Astrocyte of the spinal cord (primary cell): ENCODE measurements around the gene CACNA1I.

Experiments used
- DNase-seq: peaks from one replicate; pipeline ENCODE4 v3.0.0; 2011; ENCODE audit warnings: low read depth, low spot score
- H3K4me3 ChIP-seq: 2 replicates; pipeline ENCODE4 v1.5.1; 2011; ENCODE audit warnings: low read depth, mild to moderate bottlenecking, low read length, moderate library complexity
- CTCF ChIP-seq: IDR thresholded peaks from 2 replicates; pipeline ENCODE4 v1.5.1; 2012; ENCODE audit warnings: low read depth, mild to moderate bottlenecking, low read length, inconsistent platforms
- in situ Hi-C: cut with HindIII; loops from 2 replicates; pipeline ENCODE4 v1.10.0; 2017; ENCODE audit warnings: low sequenced_read_pairs

CACNA1I gene

DNA sequence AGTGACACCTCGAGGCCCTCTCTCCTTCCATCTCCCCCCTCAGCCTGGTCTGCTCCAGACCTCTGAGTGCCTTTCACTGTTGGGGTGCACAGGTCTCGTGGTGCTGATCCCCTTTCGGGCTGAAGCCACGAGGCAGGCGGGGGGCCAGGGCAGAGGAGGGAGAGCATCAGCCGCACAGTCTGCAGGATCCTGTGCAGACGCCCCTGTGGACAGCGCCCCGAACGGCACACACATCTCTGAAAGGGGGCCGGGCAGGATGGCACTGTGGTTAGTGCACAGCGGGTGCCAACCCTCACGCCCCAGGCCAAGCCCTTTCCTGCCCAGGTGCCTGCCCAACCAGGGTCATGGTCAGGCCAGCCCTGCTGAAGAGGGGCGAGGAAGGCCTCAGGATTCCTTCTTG is 56.7 kb downstream of the CACNA1I start:
- in situ Hi-C loops: no loop called here
- H3K4me3 ChIP-seq: no peak overlapping the region
- DNase-seq: no peak
- TF ChIP-seq CTCF: no peak

DNA sequence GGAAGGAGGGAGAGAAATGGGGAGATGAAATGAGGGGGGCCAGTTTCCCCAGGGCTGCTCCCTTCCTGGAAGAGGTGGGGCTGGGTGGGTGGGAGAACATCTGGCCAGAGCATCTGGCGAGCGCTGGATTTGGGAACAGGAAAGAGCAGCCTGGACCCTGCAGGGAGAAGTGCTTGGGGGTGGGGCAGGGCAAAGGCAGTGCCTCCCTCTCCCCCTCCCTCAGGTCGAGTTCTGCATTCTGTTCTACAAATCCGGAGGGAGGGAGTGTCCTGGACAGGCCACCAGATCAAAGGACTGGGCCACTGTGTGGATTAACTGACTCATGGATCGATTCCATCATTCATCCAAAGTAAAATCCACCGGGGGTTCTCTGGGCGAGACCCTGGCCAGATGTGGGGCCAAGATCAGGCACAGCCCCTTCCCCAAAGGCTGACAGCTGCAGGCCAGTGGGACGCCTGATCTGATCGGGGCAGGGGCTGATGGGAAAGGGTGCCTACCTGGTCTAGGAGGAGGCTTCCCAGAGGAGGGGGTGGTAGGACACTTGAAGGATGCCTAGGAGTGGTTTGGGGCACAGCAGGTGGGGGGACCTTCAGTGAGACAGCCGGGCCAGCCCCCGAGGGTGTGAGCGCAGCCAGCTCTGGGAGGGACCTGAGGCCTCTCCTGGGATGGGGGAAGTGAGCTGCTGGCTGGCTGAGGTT is 57.5 kb downstream of the CACNA1I start:
- DNase-seq: no peak
- TF ChIP-seq CTCF: no peak
- H3K4me3 ChIP-seq: no peak overlapping the region
- in situ Hi-C loops: no loop called here

DNA sequence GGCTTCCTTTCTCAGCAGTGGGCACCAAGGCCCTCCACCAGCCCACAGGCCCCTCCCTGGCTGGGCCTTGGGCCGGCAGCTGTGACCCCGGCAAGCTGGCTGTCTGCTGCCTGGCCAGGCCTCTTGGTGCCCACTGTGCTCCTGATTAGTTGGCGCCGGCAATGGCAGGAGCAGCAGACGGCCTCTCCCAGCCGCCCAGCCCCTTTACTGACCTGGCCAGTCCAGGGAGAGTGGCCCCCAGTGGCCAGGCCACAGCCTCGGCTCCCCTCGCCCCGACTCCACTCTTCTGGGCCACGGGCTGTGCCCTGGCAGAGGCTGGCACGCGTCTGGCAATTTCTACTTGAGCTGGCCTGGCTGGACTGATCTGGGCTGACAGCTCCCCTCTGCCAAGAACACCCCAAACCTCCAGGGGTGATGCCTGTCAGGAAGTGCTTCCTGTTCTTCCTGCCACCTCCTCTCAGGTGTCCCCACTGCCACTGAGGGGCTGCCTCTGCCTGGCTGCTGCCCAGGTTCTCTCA is 58.1 kb downstream of the CACNA1I start:
- no peak overlapping the region for H3K4me3 ChIP-seq
- DNase-seq: no peak
- TF ChIP-seq CTCF: no peak
- in situ Hi-C loops: no loop called here

DNA sequence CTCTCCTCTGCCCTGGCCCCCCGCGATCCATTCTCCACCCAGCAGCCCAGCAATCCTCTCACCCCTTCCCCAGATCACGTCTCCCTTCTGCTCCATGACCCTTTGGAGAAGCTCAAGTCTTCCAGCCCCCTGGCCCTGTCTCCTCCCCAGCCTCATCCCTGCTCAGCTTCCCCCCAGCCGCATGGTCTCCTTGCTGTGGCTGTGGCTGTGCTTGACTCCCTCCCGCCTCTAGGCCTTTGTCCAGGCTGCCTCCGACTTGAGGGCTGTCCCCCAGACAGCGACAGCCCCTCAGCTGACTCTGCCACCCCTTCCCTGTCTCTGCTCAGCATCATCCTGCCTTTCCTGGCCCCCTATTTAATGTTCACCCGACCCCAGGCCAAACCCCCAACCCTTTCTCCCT is 59.3 kb downstream of the CACNA1I start:
- TF ChIP-seq CTCF: no peak
- in situ Hi-C loops: no loop called here
- no peak overlapping the region for H3K4me3 ChIP-seq
- DNase-seq: no peak

DNA sequence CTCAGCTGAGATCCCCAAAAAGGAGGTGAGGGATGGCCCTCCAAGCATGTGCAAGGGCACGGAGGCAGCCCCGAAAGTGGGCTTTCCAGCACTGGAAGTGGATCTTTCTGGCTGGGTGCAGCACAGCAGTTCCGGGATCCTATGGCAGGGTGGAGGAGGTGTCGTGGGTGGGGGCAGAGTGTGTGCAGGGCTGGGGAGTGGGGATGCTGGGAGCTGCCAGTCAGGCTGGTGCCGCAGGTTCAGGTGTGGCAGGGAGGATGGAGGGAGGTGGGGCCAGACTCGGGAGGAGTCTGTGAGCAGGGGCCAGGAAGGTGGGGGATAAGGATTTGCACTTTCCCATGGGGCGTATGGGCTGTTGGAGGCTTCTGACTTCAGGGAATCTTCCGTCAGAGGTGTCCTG is 60.2 kb downstream of the CACNA1I start:
- in situ Hi-C loops: no loop called here

More for the DNA sequence above, 60.2 kb downstream of the CACNA1I start:
- no peak for TF ChIP-seq CTCF
- no peak for DNase-seq
- H3K4me3 ChIP-seq: no peak overlapping the region
